ENCODE measurements around the gene INPP4B.

GRCh38 chr4:142818476-142818875 lies 27.6 kb downstream of the INPP4B start:
- no peak for TF ChIP-seq CTCF (conservative IDR thresholded peaks at IDR 0.05; ENCODE audit: low read length)
- no peak for TF ChIP-seq EZH2phosphoT487 (IDR thresholded peaks at IDR 0.05; ENCODE audit: borderline replicate concordance, low read depth, low read length)
